Frontal cortex (tissue), 4 donors: ENCODE data around the gene GJB1. TPM values are rescaled to one million over a fixed set of nuclear protein-coding genes. Genes with fewer than 3 reads are reported as not detected.

Experiments
- DNase-seq, 2 donors: peaks; one replicate each; pipeline ENCODE4 v3.0.0; 2012; ENCODE audit warnings: low spot score in 2 of 2
- FAIRE-seq: peaks from 2 replicates; lab custom pipeline; 2012; peaks lifted over from hg19 to GRCh38; lab: Jason Lieb, UNC
- total RNA-seq: library from RNA; depleted of rRNA; stranded (reverse); fragments of >200 nt; gene quantifications from one replicate; pipeline ENCODE4 v1.2.3, GENCODE V29; 2014
- donor health status: control.
- donor health status: control.
- donor health status: control.

GJB1 gene
- total RNA-seq, 1 donor from 2014 or later, result not detected

- DNase-seq (no peak), FAIRE-seq (no peak)
Observed at GRCh38 chrX:71214604-71215337, 8.3 kb upstream of the GJB1 start.

DNA sequence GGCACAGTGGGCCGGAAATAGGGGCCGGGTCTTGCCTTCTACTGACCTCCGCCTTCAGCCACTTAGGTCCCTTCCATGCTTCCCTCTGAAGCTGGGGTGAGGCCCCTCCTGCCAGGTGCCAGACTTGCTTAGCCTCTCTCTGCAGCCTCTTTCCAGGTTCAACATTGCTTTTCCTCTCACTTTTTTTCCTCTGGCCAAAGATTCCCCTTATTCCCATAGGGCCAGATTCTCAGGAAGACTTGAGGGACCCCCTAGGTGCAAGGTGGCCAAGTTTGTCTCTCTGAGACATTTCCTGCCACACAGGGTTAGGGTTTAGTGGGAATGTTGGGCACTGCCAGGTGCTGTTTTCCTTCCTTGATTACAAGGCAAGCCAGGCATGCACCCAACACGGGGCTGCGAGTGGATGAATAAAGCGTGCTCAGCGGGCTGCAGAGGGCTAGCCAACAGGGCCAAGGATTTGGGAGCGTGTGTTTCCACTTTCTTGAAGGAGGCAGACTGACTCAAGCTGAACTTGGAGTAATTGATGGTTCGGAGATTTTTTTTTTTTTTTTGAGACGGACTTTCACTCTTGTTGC, 7.6 kb upstream of the GJB1 start:
- FAIRE-seq (no peak), DNase-seq (no peak)

- FAIRE-seq, result no peak
- no peak for DNase-seq
Observed at GRCh38 chrX:71216485-71216884, 6.5 kb upstream of the GJB1 start.

DNA sequence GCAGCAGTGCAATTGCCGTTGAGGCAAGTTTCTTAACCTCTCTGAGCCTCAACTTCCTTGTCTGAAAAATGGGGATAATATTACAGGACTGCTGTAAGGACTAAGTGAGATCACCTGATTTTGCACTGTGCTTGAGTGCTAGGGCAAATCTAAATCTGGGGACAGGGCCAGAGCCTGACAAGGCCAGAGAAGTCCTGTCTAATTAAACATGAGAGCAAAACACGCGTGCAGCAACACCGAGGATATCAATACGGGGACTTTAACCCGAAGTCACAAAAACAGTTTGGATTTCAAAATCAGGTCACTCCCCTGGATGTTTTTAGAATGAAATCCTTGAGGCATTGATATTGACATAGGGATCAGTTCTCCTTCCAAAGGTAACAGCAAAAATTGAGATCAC, 5.7 kb upstream of the GJB1 start:
- FAIRE-seq (no peak), DNase-seq (no peak)

- FAIRE-seq, result no peak
- no peak for DNase-seq
Observed at GRCh38 chrX:71221145-71221544, 1.9 kb upstream of the GJB1 start.

GRCh38 chrX:71224098-71224708, 1.2 kb downstream of the GJB1 start:
- no peak for DNase-seq
- no peak for FAIRE-seq

DNA sequence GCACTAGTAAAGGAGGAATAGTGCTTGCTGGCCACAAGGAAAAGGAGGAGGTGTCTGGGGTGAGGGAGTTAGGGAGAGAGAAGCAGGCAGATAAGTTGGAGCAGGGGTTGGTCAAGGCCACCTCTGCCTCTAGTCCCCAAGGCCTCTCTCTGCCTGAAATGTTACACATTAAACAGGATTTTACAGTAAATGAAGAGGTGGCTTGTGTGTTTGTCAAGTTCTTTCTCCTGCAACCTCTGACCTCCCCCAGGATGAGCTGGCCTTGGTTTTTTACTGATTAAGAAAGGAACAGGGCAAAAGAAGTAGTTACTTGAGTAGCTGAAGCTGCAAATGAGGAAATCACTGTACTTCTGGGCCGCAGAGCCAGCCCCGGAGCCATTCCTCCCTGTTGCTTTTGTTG, 2.0 kb downstream of the GJB1 start:
- no peak for DNase-seq
- FAIRE-seq, result no peak

DNA sequence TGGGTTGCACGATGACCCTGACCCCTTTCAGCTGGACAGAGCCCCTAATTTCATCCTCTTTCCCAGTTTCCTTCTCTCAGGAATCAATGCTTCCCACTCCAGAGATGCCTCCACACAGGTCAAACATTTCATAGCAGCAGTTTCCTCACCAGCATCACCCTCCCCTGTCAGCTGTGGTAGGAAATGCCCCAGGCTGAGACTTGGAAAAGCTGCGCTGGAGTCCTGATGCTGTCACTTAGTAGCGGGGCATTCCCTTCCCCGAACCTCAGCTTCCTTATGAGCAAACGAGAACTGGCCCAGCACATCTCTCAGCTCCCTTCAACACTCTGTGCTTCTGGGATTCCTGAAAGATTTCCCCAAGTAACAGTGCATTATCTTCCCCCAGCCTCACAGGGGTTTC, 2.7 kb downstream of the GJB1 start:
- DNase-seq (no peak), FAIRE-seq (no peak)

GRCh38 chrX:71227370-71228062, 4.5 kb downstream of the GJB1 start:
- DNase-seq (no peak), FAIRE-seq (no peak)

GRCh38 chrX:71228063-71228642, 5.1 kb downstream of the GJB1 start:
- no peak for FAIRE-seq
- DNase-seq, result no peak

DNA sequence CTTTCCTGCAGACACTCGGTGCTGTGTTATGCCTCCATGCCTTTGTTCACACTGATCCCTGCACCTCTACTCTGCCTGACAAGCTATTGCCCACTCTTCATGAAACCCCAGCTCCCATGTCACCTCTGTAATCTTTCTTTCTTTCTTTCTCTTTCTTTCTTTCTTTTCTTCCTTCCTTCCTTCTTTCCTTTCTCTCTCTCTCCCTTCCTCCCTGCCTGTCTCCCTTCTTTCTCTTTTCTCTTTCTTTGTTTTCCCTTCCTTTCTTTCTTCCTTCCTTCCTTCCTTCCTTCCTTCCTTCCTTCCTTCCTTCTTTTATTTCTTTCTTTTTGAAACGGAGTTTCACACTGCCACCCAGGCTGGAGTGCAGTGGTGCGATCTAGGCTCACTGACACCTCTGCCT, 12.5 kb downstream of the GJB1 start:
- DNase-seq (no peak), FAIRE-seq (no peak)

DNA sequence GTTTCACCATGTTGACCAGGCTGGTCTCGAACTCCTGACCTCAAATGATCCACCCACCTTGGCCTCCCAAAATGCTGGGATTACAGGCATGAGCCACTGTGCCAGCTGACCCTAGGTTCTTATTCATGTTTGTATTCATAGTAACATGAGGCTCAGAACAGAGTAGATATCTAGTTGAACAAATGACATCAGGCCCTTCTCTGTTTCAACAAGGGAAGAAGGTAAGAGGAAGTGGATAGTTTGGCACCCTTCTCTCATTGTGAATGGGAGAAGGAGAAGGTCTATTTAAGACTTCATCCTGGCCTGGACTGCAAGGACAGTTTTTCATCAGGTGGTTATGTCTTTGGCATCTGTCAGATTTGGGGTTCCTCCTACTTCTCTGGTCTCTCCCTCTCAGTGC, 13.8 kb downstream of the GJB1 start:
- FAIRE-seq (no peak), DNase-seq (no peak)

DNA sequence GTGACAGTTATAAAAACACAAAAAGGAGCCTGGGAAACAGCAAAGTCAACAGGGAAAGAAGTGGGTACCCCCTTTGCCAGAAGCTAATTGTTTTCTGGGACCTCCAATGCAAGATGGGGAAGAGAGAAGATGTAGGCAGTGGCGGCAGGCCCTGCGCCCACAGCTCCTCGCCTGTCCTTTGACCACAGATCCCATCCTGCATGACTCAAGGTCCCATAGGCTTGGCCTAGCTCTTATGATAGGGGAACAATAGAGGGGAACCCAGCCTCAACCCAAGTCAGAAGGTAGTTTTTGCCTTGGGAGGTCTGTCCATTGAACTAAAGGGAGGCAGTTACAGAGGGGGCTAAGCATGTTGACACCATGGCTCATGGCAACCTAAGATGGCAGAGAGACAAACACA, 16.8 kb downstream of the GJB1 start:
- DNase-seq (no peak), FAIRE-seq (no peak)

GRCh38 chrX:71241301-71241700, 18.3 kb downstream of the GJB1 start:
- FAIRE-seq, result no peak

DNA sequence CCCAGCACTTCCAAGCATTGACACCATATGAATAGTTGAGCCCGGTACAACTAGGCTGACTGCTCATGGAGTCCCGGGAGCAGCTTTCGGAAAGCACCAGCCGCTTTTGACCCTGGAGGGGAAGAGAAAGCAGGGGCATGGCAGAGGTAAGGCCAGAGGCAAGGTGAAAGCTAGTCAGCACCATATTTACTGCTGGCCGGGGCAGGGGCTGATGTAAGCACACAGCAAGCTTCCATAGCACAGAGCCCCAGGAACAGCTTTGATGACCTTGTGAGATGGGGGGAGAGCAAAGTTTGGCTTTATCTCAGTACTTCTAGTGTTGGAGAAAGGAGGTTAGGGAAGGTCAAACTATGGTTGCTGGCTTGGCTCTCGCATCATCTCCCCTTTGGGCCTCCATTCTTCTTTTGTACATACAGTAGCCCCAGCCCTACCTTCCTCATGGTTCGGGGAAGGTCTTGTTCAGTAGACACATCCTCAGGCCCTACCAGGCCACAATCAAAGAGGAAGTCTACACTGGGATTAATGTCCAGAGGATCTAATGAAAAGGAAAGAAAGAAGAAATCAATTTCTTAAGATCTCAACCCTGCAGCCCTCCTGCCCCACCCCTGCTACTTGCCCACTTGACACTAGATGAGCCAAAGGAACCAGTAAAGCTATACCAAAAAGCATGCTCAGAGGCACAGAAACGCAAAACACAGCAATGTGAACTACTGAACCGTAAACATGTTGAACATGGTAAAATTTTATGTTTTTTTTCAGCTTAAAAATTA, 21.5 kb downstream of the GJB1 start:
- FAIRE-seq, result no peak
- DNase-seq, result no peak

More at GRCh38 chrX:71241301-71241700, 18.3 kb downstream of the GJB1 start:
- no peak for DNase-seq

DNA sequence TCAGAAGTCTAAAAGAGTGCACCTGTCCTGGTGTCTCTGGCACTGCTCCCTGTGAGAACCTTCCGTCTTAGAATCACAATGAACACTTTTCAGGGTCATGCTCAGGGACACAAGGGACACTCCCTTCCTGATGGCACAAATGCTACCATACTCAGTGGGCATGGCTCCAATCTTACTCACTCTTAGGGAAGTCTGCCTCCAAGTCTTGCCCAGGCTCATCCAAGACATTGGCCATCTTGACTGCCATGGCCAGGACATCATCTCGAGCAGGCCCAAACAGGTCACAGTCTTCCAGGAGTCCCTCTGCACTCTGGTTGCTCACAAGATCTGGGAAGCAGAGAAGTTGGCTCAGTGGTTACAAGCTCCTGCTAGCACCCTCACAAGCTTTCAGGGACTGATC, 22.1 kb downstream of the GJB1 start:
- FAIRE-seq (no peak), DNase-seq (no peak)

GRCh38 chrX:71250841-71251240, 27.8 kb downstream of the GJB1 start:
- DNase-seq, result no peak
- FAIRE-seq, result no peak

DNA sequence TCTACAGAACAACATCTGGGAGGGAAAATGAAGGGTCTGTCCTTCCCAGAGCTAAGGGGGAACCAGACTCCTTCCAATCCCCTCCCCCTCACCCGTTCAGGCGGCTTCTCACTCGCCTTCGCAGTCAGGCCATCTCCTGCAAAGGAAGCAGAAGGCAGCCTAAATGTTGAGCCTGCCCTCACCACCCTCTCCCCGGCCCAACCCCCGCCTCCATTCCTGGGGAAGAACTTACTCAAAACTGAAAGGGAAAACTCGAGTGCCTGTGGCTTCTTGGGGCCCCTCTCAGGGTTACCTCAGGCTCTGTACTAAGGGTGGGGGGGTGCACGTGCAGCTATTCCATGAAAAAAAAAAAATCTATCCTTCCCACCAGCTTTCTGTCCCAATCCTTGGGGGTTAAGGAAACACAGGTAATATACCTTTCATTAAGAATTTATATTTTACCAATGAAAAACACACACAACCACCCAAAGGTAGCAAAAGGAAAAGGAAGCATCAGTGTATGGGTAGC, 28.5 kb downstream of the GJB1 start:
- no peak for FAIRE-seq
- DNase-seq, result no peak

GRCh38 chrX:71252221-71252620, 29.2 kb downstream of the GJB1 start:
- no peak for FAIRE-seq
- DNase-seq, result no peak
